Chondrocyte (in vitro differentiated cells): ENCODE results near the gene GPR141. TPM values are rescaled to one million over a fixed set of nuclear protein-coding genes. Genes with fewer than 3 reads are reported as not detected.

Experiments used
- DNase-seq: peaks from one replicate; pipeline ENCODE4 v3.0.0; 2021; ENCODE audit warnings: mixed read lengths, low spot score
- H3K27ac Mint-ChIP-seq: one replicate; pipeline ENCODE4 v1.8.0; 2021; ENCODE audit warnings: mild to moderate bottlenecking, moderate library complexity, mixed read lengths; ENCODE audit not compliant: unreplicated experiment
- H3K27me3 Mint-ChIP-seq: 2 replicates; pipeline ENCODE4 v1.8.0; 2021; ENCODE audit warnings: low read depth, mixed read lengths
- H3K36me3 Mint-ChIP-seq: 2 replicates; pipeline ENCODE4 v1.8.0; 2021; ENCODE audit warnings: low read depth, mixed read lengths
- H3K4me1 Mint-ChIP-seq: 2 replicates; pipeline ENCODE4 v1.8.0; 2021; ENCODE audit warnings: low read depth, mild to moderate bottlenecking, mixed read lengths
- H3K4me3 Mint-ChIP-seq: one replicate; pipeline ENCODE4 v1.8.0; 2021; ENCODE audit warnings: mild to moderate bottlenecking, moderate library complexity, mixed read lengths; ENCODE audit not compliant: unreplicated experiment
- H3K9me3 Mint-ChIP-seq: 2 replicates; pipeline ENCODE4 v1.8.0; 2021; ENCODE audit warnings: low read depth, mixed read lengths
- total RNA-seq: library from RNA; stranded (reverse); gene quantifications from 3 replicates; pipeline ENCODE4 v1.2.1, GENCODE V29; 2021
- TF ChIP-seq, protein P1 (sequence below): fragments of 200-600 bp; sonication (generic); IDR thresholded peaks from 2 replicates; pipeline ENCODE4 v1.5.0; 2021; ENCODE audit warnings: antibody characterized with exemption, mild to moderate bottlenecking, moderate library complexity

Gene GPR141
- total RNA-seq, 1 donor from 2014 or later = not detected

DNA sequence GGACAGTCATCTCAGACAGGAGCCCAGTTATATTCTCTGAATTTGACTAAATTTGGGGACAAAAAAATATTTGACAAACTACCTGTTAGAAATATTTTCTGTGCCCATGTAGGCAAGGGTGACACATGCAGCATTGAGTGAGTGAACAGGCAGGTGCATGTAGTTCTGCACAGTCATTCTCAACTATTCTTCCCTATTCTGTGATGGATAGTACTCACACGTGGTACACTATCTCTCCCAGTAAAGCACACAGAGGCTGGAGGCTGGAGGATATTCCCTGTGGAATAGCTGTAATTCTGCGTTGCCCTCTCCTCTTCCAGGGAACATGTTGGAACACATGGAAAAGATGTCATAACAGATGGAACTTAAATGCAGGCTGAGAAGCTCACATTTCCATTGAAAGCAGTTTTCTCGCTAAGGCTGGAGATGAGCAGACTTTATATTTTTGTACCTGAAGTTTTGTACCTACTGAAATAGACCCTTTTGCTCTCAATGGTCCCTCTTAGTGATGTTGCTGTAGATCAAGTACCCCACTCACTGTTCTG, 75.0 kb downstream of the GPR141 start:
- H3K4me1 Mint-ChIP-seq = no peaks in the 10 kb centered on the region
- H3K4me3 Mint-ChIP-seq = no peak overlapping the region
- H3K27ac Mint-ChIP-seq = no peak overlapping the region
- H3K27me3 Mint-ChIP-seq = no peaks in the 10 kb centered on the region
- TF ChIP-seq, protein P1, sequence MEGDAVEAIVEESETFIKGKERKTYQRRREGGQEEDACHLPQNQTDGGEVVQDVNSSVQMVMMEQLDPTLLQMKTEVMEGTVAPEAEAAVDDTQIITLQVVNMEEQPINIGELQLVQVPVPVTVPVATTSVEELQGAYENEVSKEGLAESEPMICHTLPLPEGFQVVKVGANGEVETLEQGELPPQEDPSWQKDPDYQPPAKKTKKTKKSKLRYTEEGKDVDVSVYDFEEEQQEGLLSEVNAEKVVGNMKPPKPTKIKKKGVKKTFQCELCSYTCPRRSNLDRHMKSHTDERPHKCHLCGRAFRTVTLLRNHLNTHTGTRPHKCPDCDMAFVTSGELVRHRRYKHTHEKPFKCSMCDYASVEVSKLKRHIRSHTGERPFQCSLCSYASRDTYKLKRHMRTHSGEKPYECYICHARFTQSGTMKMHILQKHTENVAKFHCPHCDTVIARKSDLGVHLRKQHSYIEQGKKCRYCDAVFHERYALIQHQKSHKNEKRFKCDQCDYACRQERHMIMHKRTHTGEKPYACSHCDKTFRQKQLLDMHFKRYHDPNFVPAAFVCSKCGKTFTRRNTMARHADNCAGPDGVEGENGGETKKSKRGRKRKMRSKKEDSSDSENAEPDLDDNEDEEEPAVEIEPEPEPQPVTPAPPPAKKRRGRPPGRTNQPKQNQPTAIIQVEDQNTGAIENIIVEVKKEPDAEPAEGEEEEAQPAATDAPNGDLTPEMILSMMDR = no peak
- no peaks in the 10 kb centered on the region for H3K36me3 Mint-ChIP-seq
- no peak for DNase-seq
- H3K9me3 Mint-ChIP-seq = no peaks in the 10 kb centered on the region

DNA sequence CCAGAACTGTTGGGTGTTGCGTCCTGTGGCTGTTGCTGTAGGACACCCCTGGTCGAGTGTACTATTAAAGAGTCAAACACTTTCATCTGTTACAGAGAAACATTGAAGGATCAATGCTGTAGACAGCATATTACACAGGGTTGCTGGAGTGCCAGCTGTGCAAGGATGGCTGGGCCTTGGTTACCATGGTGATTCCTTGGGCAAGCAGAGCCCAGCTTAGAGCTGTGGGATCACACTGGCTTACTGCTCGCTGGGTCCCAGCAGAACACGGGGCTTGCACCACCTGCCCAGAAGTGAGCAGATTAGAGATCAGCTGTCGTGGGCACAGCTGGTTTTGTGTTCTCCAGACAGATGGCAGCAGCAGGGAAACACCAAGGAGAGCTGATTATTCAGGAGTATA, 76.0 kb downstream of the GPR141 start:
- Mint-ChIP-seq H3K27ac (no peak overlapping the region), H3K36me3 (no peaks in the 10 kb centered on the region), H3K9me3 (no peaks in the 10 kb centered on the region), H3K4me3 (no peak overlapping the region), H3K4me1 (no peaks in the 10 kb centered on the region), H3K27me3 (no peaks in the 10 kb centered on the region)
- no peak for DNase-seq
- TF ChIP-seq, protein P1 = no peak

DNA sequence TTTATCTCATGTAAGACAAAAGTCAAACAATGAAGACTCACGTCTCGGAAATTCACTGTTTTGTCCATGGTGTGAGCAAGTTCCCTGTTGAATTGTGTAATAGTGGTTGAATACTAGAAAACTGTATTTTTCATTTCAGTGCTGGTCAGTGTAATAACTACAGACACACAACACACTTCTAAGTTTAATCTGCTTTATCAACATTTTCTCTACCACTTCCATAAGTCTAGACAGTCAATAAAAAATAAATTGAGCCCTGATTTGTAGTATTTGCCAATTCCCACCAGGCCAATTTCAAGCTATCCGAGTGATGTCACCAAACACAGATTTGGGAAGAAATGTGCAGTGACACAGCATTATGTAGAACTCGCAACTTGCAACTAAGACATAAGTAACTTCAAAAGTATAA, 81.9 kb downstream of the GPR141 start:
- H3K9me3 Mint-ChIP-seq = no peaks in the 10 kb centered on the region
- H3K27ac Mint-ChIP-seq = no peak overlapping the region
- H3K4me3 Mint-ChIP-seq = no peak overlapping the region
- no peak for DNase-seq
- no peaks in the 10 kb centered on the region for H3K4me1 Mint-ChIP-seq
- H3K27me3 Mint-ChIP-seq = no peaks in the 10 kb centered on the region
- TF ChIP-seq, protein P1 = no peak
- no peaks in the 10 kb centered on the region for H3K36me3 Mint-ChIP-seq

DNA sequence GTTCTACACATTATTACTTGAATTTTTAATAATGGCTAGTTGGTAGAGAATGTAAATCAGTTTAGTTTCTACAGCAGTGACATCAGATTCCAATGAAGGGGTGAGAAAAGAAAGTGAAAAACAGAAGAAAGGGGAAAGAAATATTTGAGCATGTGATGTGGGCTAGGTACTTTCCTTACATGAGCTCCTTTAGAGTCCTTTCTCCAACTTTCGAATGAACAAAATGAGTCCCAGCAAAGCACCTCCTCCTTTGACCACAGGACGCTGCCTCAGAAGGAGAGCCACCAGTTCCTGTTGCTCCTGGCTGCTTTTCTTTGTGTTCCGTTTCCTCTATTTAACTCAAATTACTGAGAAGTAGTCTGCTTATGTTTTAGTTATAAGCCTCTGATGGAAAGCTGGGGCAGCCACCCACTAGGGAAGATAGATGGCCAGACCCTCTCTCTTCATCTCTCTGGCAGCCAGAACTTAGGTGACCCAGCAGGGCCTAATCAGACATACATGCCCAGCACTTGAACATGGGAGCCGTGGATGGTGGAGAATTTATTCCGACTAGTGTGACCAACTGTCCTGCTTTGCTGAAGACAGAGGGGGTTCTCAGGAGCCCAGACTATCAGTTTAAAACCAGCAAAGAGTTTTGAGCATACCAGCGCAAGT, 82.4 kb downstream of the GPR141 start:
- DNase-seq = no peak
- Mint-ChIP-seq H3K4me1 (no peaks in the 10 kb centered on the region), H3K27ac (no peak overlapping the region), H3K36me3 (no peaks in the 10 kb centered on the region), H3K4me3 (no peak overlapping the region), H3K27me3 (no peaks in the 10 kb centered on the region), H3K9me3 (no peaks in the 10 kb centered on the region)
- TF ChIP-seq, protein P1 = no peak

DNA sequence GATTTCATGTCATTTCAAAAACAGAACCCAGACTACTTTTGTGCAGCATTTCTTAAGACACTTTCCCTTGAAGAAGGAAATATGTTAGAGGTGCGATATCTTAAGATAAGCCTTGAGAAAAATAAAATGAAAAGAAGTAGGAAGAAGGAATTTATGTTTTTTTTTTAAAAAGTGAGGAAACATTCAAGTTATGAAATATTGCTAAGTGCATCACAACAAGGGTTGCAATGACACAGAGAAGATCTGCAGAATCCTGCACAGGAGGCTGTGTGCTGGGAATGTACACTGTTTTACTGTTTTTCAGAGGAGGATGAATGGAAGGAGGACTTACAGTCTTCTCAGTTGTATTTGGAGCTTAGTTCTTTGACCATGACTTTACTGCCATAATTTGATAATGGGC, 85.0 kb downstream of the GPR141 start:
- DNase-seq = no peak
- Mint-ChIP-seq H3K36me3 (no peaks in the 10 kb centered on the region), H3K9me3 (peaks cover 4% of the 10 kb centered on the region), H3K4me3 (no peak overlapping the region), H3K27me3 (no peaks in the 10 kb centered on the region), H3K4me1 (no peaks in the 10 kb centered on the region), H3K27ac (no peak overlapping the region)
- TF ChIP-seq, protein P1 = no peak
